Endothelial cell of umbilical vein (primary cell): ENCODE data around the gene NELL2.

Experiments
- EZH2 ChIP-seq: IDR thresholded peaks from 2 replicates; pipeline ENCODE4 v1.6.1; 2012; ENCODE audit warnings: borderline replicate concordance, low read depth, mild to moderate bottlenecking, moderate library complexity, low read length, inconsistent platforms; ENCODE audit not compliant: severe bottlenecking
- FOS ChIP-seq: IDR thresholded peaks from 2 replicates; pipeline ENCODE4 v1.6.1; 2011; ENCODE audit warnings: mild to moderate bottlenecking, low read length, moderate library complexity, borderline replicate concordance; ENCODE audit not compliant: insufficient read depth
- GATA2 ChIP-seq: IDR thresholded peaks from 2 replicates; pipeline ENCODE4 v1.7.0; 2011; ENCODE audit warnings: low read depth, mild to moderate bottlenecking, moderate library complexity, mixed read lengths, low read length; ENCODE audit not compliant: insufficient read length, insufficient read depth
- JUN ChIP-seq: IDR thresholded peaks from 2 replicates; pipeline ENCODE4 v1.6.1; 2011; ENCODE audit warnings: borderline replicate concordance, low read depth; ENCODE audit not compliant: insufficient read length, insufficient read depth
- MYC ChIP-seq: IDR thresholded peaks from one replicate; pipeline ENCODE4 v1.6.1; 2011; ENCODE audit warnings: mild to moderate bottlenecking, low read depth, low read length
- POLR2A ChIP-seq: IDR thresholded peaks from 2 replicates; pipeline ENCODE4 v1.6.1; 2012; ENCODE audit warnings: low read depth, mild to moderate bottlenecking, control low read depth, low read length
- POLR2AphosphoS5 ChIP-seq: IDR thresholded peaks from 2 replicates; pipeline ENCODE4 v1.6.1; 2012; ENCODE audit warnings: low read depth, mild to moderate bottlenecking, control low read depth, low read length, moderate library complexity; ENCODE audit not compliant: insufficient read depth
- TF ChIP-seq, protein P1 (sequence below): IDR thresholded peaks from 2 replicates; pipeline ENCODE4 v1.6.1; 2011; ENCODE audit not compliant: insufficient read depth, insufficient read length
- TF ChIP-seq, protein P2 (sequence below), 2 donors: IDR thresholded peaks; 1 replicate in 1 of 2; 2 replicates in 1 of 2; pipeline ENCODE4 v1.5.1; 2011; ENCODE audit warnings: low read length in 2 of 2, mild to moderate bottlenecking in 2 of 2, moderate library complexity in 2 of 2, control low read depth in 1 of 2, inconsistent platforms in 1 of 2, low read depth in 1 of 2; ENCODE audit not compliant: insufficient read depth in 1 of 2; ENCODE audit errors: extremely low read depth in 1 of 2

DNA sequence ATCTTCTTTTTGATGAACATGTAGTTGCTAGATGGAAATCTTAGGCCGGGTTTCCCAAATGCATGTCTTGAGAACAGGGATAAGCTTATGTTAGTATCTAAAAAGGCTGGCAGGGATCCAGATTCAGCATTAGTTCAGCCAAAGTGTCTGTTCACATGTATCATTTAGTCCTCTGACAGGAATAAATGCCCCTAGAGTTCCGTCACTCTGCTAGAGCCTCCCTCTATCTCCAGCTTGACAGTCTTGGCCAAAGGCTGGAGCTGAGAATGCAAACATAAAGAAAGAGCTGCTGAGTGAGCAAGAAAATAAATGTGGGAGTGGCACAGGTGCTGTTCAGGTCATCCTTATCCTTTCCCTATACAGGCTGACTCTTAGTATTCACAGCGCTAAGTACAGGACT is 13.8 kb upstream of the NELL2 start:
- TF ChIP-seq EZH2 (no peak), MYC (no peak), POLR2A (no peak), POLR2AphosphoS5 (no peak), JUN (no peak), FOS (no peak), GATA2 (no peak)
- TF ChIP-seq, protein P1, sequence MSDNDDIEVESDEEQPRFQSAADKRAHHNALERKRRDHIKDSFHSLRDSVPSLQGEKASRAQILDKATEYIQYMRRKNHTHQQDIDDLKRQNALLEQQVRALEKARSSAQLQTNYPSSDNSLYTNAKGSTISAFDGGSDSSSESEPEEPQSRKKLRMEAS = no peak
- TF ChIP-seq, protein P2, sequence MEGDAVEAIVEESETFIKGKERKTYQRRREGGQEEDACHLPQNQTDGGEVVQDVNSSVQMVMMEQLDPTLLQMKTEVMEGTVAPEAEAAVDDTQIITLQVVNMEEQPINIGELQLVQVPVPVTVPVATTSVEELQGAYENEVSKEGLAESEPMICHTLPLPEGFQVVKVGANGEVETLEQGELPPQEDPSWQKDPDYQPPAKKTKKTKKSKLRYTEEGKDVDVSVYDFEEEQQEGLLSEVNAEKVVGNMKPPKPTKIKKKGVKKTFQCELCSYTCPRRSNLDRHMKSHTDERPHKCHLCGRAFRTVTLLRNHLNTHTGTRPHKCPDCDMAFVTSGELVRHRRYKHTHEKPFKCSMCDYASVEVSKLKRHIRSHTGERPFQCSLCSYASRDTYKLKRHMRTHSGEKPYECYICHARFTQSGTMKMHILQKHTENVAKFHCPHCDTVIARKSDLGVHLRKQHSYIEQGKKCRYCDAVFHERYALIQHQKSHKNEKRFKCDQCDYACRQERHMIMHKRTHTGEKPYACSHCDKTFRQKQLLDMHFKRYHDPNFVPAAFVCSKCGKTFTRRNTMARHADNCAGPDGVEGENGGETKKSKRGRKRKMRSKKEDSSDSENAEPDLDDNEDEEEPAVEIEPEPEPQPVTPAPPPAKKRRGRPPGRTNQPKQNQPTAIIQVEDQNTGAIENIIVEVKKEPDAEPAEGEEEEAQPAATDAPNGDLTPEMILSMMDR (IDR thresholded peaks at IDR 0.05; ENCODE audit: extremely low read depth in 1 of 2, insufficient read depth in 1 of 2, low read depth in 1 of 2, low read length in 2 of 2) = no peak
